CD4-positive, CD25-positive, alpha-beta regulatory T cell (primary cell): ENCODE measurements around the gene RPL18. TPM values are rescaled to one million over a fixed set of nuclear protein-coding genes. Genes with fewer than 3 reads are reported as not detected.

Experiments used
- ATAC-seq, 2 donors: fragments of 150-1000 bp; cut with Tn5 transposase; one replicate each; pipeline ENCODE4 v1.10.0; 2021; ENCODE audit warnings: low read depth in 2 of 2, moderate number of reproducible peaks in 2 of 2, moderate library complexity in 1 of 2
- DNase-seq, 3 donors: peaks; one replicate each; pipeline versions ENCODE4 v3.0.0 to v3.0.0-alpha.2; 2012 to 2022; ENCODE audit warnings: mixed read lengths in 1 of 3
- H3K27ac ChIP-seq: one replicate; pipeline ENCODE4 v1.7.0; 2013; ENCODE audit warnings: mild to moderate bottlenecking, low read length; ENCODE audit not compliant: insufficient read depth, poor library complexity, severe bottlenecking
- H3K27me3 ChIP-seq: one replicate; pipeline ENCODE4 v1.7.0; 2013; ENCODE audit warnings: low read length; ENCODE audit not compliant: control insufficient read depth, insufficient read depth
- H3K36me3 ChIP-seq: one replicate; pipeline ENCODE4 v1.7.0; 2013; ENCODE audit warnings: mild to moderate bottlenecking, low read length, moderate library complexity; ENCODE audit not compliant: control insufficient read depth, insufficient read depth
- H3K4me1 ChIP-seq: 2 replicates; pipeline ENCODE4 v1.7.0; 2013; ENCODE audit warnings: mild to moderate bottlenecking, low read length; ENCODE audit not compliant: insufficient read depth, control insufficient read depth, poor library complexity, severe bottlenecking
- H3K4me3 ChIP-seq: one replicate; pipeline ENCODE4 v1.7.0; 2013; ENCODE audit warnings: low read depth, mild to moderate bottlenecking, low read length, moderate library complexity
- H3K9me3 ChIP-seq, 2 experiments: 1 replicate in 1 of 2; 2 replicates in 1 of 2; pipeline ENCODE4 v1.7.0; 2013; ENCODE audit warnings: low read length in 2 of 2, mild to moderate bottlenecking in 1 of 2, moderate library complexity in 1 of 2; ENCODE audit not compliant: control insufficient read depth in 2 of 2
- H3K27ac Mint-ChIP-seq, 3 donors: one replicate each; pipeline ENCODE4 v1.8.0; 2020 to 2022; ENCODE audit warnings: mild to moderate bottlenecking in 3 of 3, mixed read lengths in 3 of 3, moderate library complexity in 2 of 3
- H3K27me3 Mint-ChIP-seq: one replicate; pipeline ENCODE4 v1.8.0; 2022; ENCODE audit warnings: mild to moderate bottlenecking, mixed read lengths
- H3K36me3 Mint-ChIP-seq: one replicate; pipeline ENCODE4 v1.8.0; 2020; ENCODE audit warnings: mixed read lengths
- H3K4me1 Mint-ChIP-seq, 4 donors: one replicate each; pipeline ENCODE4 v1.8.0; 2020 to 2022; ENCODE audit warnings: mixed read lengths in 4 of 4, mild to moderate bottlenecking in 1 of 4
- H3K4me3 Mint-ChIP-seq, 4 donors: one replicate each; pipeline ENCODE4 v1.8.0; 2020 to 2022; ENCODE audit warnings: mild to moderate bottlenecking in 4 of 4, mixed read lengths in 4 of 4, moderate library complexity in 3 of 4
- H3K9me3 Mint-ChIP-seq, 7 donors: one replicate each; pipeline ENCODE4 v1.8.0; 2020 to 2022; ENCODE audit warnings: mixed read lengths in 7 of 7, mild to moderate bottlenecking in 3 of 7, moderate library complexity in 2 of 7
- polyA plus RNA-seq, 4 donors: library from polyadenylated mRNA; unstranded; fragments of 300-500 nt; fragmentation: Illumina TruSeq; gene quantifications; one replicate each; pipeline ENCODE4 v1.2.3, GENCODE V29; 2021
- total RNA-seq: library from RNA; stranded (reverse); gene quantifications from one replicate; pipeline ENCODE4 v1.2.3, GENCODE V29; 2022

RPL18 gene
- total and polyA plus RNA-seq, 5 donors from 2014 or later = 1,618 to 2,428 (median 1,903) TPM

- Histone ChIP-seq H3K4me1 (peaks cover 29% of the 10 kb centered on the region), H3K4me3 (no peak overlapping the region), H3K36me3 (no peaks in the 10 kb centered on the region), H3K27ac (no peak overlapping the region), H3K9me3 (no peaks in the 10 kb centered on the region), H3K27me3 (no peaks in the 10 kb centered on the region)
- no peak for DNase-seq
- Mint-ChIP-seq H3K4me1 (peaks cover 11 to 68% (median 24%) of the 10 kb centered on the region in 4 donors), H3K27me3 (no peaks in the 10 kb centered on the region), H3K27ac (no peak overlapping the region), H3K36me3 (peaks cover 4% of the 10 kb centered on the region), H3K9me3 (peaks cover 0 to 2% (median 0%) of the 10 kb centered on the region in 7 donors), H3K4me3 (peak overlapping the region in 2 of 4 donors; percentile 23 to 66)
- no peak for ATAC-seq
Observed at GRCh38 chr19:48642862-48643261, 23.9 kb upstream of the RPL18 start.

GRCh38 chr19:48641850-48642249, 22.9 kb upstream of the RPL18 start:
- H3K27me3 ChIP-seq = no peaks in the 10 kb centered on the region
- no peak overlapping the region for H3K4me3 ChIP-seq
- DNase-seq (no peak), ATAC-seq (no peak)
- H3K27ac ChIP-seq = no peak overlapping the region
- H3K4me1 Mint-ChIP-seq = peaks cover 7 to 62% (median 17%) of the 10 kb centered on the region in 4 donors
- no peak overlapping the region for H3K4me3 Mint-ChIP-seq
- no peaks in the 10 kb centered on the region for H3K36me3 ChIP-seq
- H3K27me3 Mint-ChIP-seq = no peaks in the 10 kb centered on the region
- H3K27ac Mint-ChIP-seq = no peak overlapping the region
- H3K36me3 Mint-ChIP-seq = peaks cover 4% of the 10 kb centered on the region
- H3K4me1 ChIP-seq = peaks cover 29% of the 10 kb centered on the region
- peaks cover 0 to 2% (median 0%) of the 10 kb centered on the region in 7 donors for H3K9me3 Mint-ChIP-seq
- no peaks in the 10 kb centered on the region for H3K9me3 ChIP-seq

GRCh38 chr19:48639483-48640375, 20.8 kb upstream of the RPL18 start:
- ATAC-seq (no peak), DNase-seq (no peak)
- H3K27ac ChIP-seq = no peak overlapping the region
- no peak overlapping the region for H3K4me3 ChIP-seq
- peak overlapping the region in 3 of 4 donors; percentile 19 to 99 (median 58) for H3K4me3 Mint-ChIP-seq
- H3K27me3 ChIP-seq = no peaks in the 10 kb centered on the region
- peaks cover 0 to 2% (median 0%) of the 10 kb centered on the region in 7 donors for H3K9me3 Mint-ChIP-seq
- no peaks in the 10 kb centered on the region for H3K9me3 ChIP-seq
- peaks cover 6 to 55% (median 16%) of the 10 kb centered on the region in 4 donors for H3K4me1 Mint-ChIP-seq
- peaks cover 30% of the 10 kb centered on the region for H3K4me1 ChIP-seq
- peaks cover 4% of the 10 kb centered on the region for H3K36me3 Mint-ChIP-seq
- no peaks in the 10 kb centered on the region for H3K27me3 Mint-ChIP-seq
- no peaks in the 10 kb centered on the region for H3K36me3 ChIP-seq
- peak overlapping the region; percentile 46 to 98 (median 69) for H3K27ac Mint-ChIP-seq

GRCh38 chr19:48638831-48639381, 19.9 kb upstream of the RPL18 start:
- Histone ChIP-seq H3K27ac (peak overlapping the region; percentile 95), H3K36me3 (no peaks in the 10 kb centered on the region), H3K27me3 (no peaks in the 10 kb centered on the region), H3K4me3 (peak overlapping the region; percentile 82), H3K4me1 (peaks cover 29% of the 10 kb centered on the region), H3K9me3 (no peaks in the 10 kb centered on the region)
- Mint-ChIP-seq H3K4me1 (peaks cover 9 to 55% (median 16%) of the 10 kb centered on the region in 4 donors), H3K4me3 (peak overlapping the region; percentile 91 to 99 (median 96)), H3K27ac (peak overlapping the region; percentile 97 to 98 (median 98)), H3K9me3 (peaks cover 0 to 2% (median 0%) of the 10 kb centered on the region in 7 donors), H3K27me3 (no peaks in the 10 kb centered on the region), H3K36me3 (peaks cover 4% of the 10 kb centered on the region)
- DNase-seq (peak in 1 of 3 donors; percentile 28), ATAC-seq (no peak)

- H3K27me3 ChIP-seq = no peaks in the 10 kb centered on the region
- Mint-ChIP-seq H3K4me1 (peaks cover 9 to 60% (median 16%) of the 10 kb centered on the region in 4 donors), H3K27ac (peak overlapping the region; percentile 97 to 98 (median 98)), H3K9me3 (peaks cover 0 to 2% (median 0%) of the 10 kb centered on the region in 7 donors), H3K36me3 (peaks cover 4% of the 10 kb centered on the region), H3K4me3 (peak overlapping the region; percentile 91 to 99 (median 96)), H3K27me3 (no peaks in the 10 kb centered on the region)
- peak; percentile 29 to 33 for ATAC-seq
- peaks cover 3% of the 10 kb centered on the region for H3K36me3 ChIP-seq
- peak; percentile 79 to 96 (median 91) for DNase-seq
- H3K4me1 ChIP-seq = peaks cover 36% of the 10 kb centered on the region
- H3K4me3 ChIP-seq = peak overlapping the region; percentile 86
- H3K27ac ChIP-seq = peak overlapping the region; percentile 95
- no peaks in the 10 kb centered on the region for H3K9me3 ChIP-seq
Observed at GRCh38 chr19:48637948-48638830, 19.2 kb upstream of the RPL18 start.

DNA sequence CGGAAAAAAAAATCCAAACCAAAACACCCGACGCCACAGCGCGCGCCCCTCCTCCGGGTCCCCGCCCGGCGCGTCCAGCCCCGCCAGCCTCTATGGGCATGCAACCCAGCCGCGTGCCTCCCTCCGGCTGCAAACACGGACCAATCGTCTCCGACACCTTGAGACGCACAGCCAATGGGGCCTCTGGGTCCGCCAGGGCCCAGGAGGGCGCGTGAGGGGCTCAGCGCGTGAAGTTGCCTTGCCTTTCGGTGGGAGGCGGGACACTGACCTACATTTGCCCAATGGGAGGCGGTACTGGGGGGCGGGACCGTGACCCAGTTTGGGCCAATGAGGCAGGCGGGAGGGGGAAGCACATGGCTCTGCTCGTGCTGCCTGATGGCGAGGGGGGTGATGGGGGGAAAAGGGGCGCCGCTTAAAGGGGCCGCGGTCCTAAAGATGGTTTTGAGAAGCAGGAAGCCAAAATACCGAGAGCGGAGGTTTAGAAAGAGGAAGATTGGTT, 18.5 kb upstream of the RPL18 start:
- Mint-ChIP-seq H3K36me3 (peaks cover 7% of the 10 kb centered on the region), H3K4me1 (peaks cover 9 to 63% (median 16%) of the 10 kb centered on the region in 4 donors), H3K27ac (peak overlapping the region; percentile 97 to 98 (median 98)), H3K9me3 (peaks cover 0 to 2% (median 0%) of the 10 kb centered on the region in 7 donors), H3K27me3 (no peaks in the 10 kb centered on the region), H3K4me3 (peak overlapping the region; percentile 91 to 99 (median 96))
- Histone ChIP-seq H3K27ac (peak overlapping the region; percentile 95), H3K36me3 (peaks cover 10% of the 10 kb centered on the region), H3K4me1 (peaks cover 43% of the 10 kb centered on the region), H3K4me3 (peak overlapping the region; percentile 90), H3K27me3 (no peaks in the 10 kb centered on the region), H3K9me3 (no peaks in the 10 kb centered on the region)
- DNase-seq (peak; percentile 99 to 100 (median 100)), ATAC-seq (peak; percentile 82 to 83)
